Lung (tissue), 12 donors: ENCODE results near the gene C4orf17. TPM values are rescaled to one million over a fixed set of nuclear protein-coding genes. Genes with fewer than 3 reads are reported as not detected.

ENCODE experiments used
- ATAC-seq: fragments of 200-7000 bp; cut with Tn5 transposase; one replicate; pipeline ENCODE4 v1.9.1; 2020; ENCODE audit warnings: moderate number of reproducible peaks; ENCODE audit not compliant: insufficient read depth, low FRiP score
- DNase-seq, 3 donors: peaks; one replicate each; pipeline ENCODE4 v3.0.0-alpha.2; 2013 to 2017
- H3K27ac ChIP-seq, 2 donors: one replicate each; pipeline ENCODE4 v1.5.1; 2013; ENCODE audit warnings: mild to moderate bottlenecking in 2 of 2, moderate library complexity in 2 of 2, control low read depth in 1 of 2, inconsistent platforms in 1 of 2, low read depth in 1 of 2, low read length in 1 of 2
- H3K27me3 ChIP-seq, 3 donors: one replicate each; pipeline ENCODE4 v1.5.1; 2013; ENCODE audit warnings: low read length in 2 of 3; ENCODE audit not compliant: control insufficient read depth in 3 of 3, insufficient read depth in 3 of 3
- H3K36me3 ChIP-seq, 4 donors: one replicate each; pipeline ENCODE4 v1.5.1; 2013; ENCODE audit warnings: low read length in 4 of 4, mild to moderate bottlenecking in 1 of 4, moderate library complexity in 1 of 4; ENCODE audit not compliant: control insufficient read depth in 4 of 4, insufficient read depth in 4 of 4
- H3K4me1 ChIP-seq, 5 donors: one replicate each; pipeline ENCODE4 v1.5.1; 2013; ENCODE audit warnings: low read length in 5 of 5, mild to moderate bottlenecking in 2 of 5, moderate library complexity in 1 of 5; ENCODE audit not compliant: control insufficient read depth in 5 of 5, insufficient read depth in 5 of 5
- H3K4me3 ChIP-seq: one replicate; pipeline ENCODE4 v1.5.1; 2013; ENCODE audit warnings: mild to moderate bottlenecking, control low read depth, moderate library complexity
- H3K9ac ChIP-seq, 2 donors: one replicate each; pipeline ENCODE4 v1.5.1; 2013; ENCODE audit warnings: low read length in 2 of 2, control low read depth in 1 of 2; ENCODE audit not compliant: insufficient read depth in 1 of 2
- H3K9me3 ChIP-seq, 4 donors: one replicate each; pipeline ENCODE4 v1.5.1; 2013; ENCODE audit warnings: low read length in 3 of 4, mild to moderate bottlenecking in 1 of 4, moderate library complexity in 1 of 4; ENCODE audit not compliant: control insufficient read depth in 4 of 4, insufficient read depth in 3 of 4
- WGBS, 2 donors: extraction: QIAGEN DNeasy Blood & Tissue Kit; methylation state at CpG; one replicate each; pipeline ENCODE4 v1.1.7; 2013; 5-methylcytosine and 5-hydroxymethylcytosine counted together
- polyA plus RNA-seq, 2 donors: library from polyadenylated mRNA; stranded (reverse); fragments of 200-250 nt; gene quantifications; one replicate each; pipeline ENCODE4 v1.2.1, GENCODE V29; 2013
- total RNA-seq, 2 donors: library from RNA; depleted of rRNA in 1 of 2; stranded (reverse); fragments of >200 nt in 1 of 2; gene quantifications; one replicate each; pipeline ENCODE4 v1.2.1, GENCODE V29; 2014 to 2021
- TF ChIP-seq, protein P1 (sequence below): IDR thresholded peaks from 2 replicates; pipeline ENCODE4 v1.5.1; 2012; ENCODE audit warnings: mild to moderate bottlenecking; ENCODE audit errors: control extremely low read depth, extremely low read depth
- donor health status: control.
- donor health status: control.
- donor health status: Bipolar disorder and iron deficiency.
- donor health status: healthy.
- donor health status: DM: yes; HTN: yes; CAD: no.

C4orf17 gene
- total and polyA plus RNA-seq, 4 donors, result not detected

GRCh38 chr4:99586322-99586721 is 75.5 kb downstream of the C4orf17 start:
- H3K4me3 ChIP-seq, result no peak overlapping the region
- no peak overlapping the region for H3K27ac ChIP-seq
- no peaks in the 10 kb centered on the region for H3K36me3 ChIP-seq
- TF ChIP-seq, protein P1, sequence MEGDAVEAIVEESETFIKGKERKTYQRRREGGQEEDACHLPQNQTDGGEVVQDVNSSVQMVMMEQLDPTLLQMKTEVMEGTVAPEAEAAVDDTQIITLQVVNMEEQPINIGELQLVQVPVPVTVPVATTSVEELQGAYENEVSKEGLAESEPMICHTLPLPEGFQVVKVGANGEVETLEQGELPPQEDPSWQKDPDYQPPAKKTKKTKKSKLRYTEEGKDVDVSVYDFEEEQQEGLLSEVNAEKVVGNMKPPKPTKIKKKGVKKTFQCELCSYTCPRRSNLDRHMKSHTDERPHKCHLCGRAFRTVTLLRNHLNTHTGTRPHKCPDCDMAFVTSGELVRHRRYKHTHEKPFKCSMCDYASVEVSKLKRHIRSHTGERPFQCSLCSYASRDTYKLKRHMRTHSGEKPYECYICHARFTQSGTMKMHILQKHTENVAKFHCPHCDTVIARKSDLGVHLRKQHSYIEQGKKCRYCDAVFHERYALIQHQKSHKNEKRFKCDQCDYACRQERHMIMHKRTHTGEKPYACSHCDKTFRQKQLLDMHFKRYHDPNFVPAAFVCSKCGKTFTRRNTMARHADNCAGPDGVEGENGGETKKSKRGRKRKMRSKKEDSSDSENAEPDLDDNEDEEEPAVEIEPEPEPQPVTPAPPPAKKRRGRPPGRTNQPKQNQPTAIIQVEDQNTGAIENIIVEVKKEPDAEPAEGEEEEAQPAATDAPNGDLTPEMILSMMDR, result no peak
- no peak for DNase-seq
- 61 to 69% methylated on average over 2 of the region's 2 CpGs for WGBS, 2 donors
- no peak for ATAC-seq
- no peaks in the 10 kb centered on the region for H3K4me1 ChIP-seq
- H3K27me3 ChIP-seq, result no peaks in the 10 kb centered on the region
- H3K9me3 ChIP-seq, result no peaks in the 10 kb centered on the region
- no peak overlapping the region for H3K9ac ChIP-seq

- H3K4me3 ChIP-seq, result no peak overlapping the region
- TF ChIP-seq, protein P1, result no peak
- H3K9me3 ChIP-seq, result no peaks in the 10 kb centered on the region
- no peak overlapping the region for H3K27ac ChIP-seq
- no peaks in the 10 kb centered on the region for H3K27me3 ChIP-seq
- H3K9ac ChIP-seq, result no peak overlapping the region
- no peaks in the 10 kb centered on the region for H3K4me1 ChIP-seq
- DNase-seq (no peak), ATAC-seq (no peak)
- 33 to 59% methylated on average over 1 of the region's 1 CpG for WGBS, 2 donors
- no peaks in the 10 kb centered on the region for H3K36me3 ChIP-seq
Measured at GRCh38 chr4:99586797-99587196, 76.0 kb downstream of the C4orf17 start.

DNA sequence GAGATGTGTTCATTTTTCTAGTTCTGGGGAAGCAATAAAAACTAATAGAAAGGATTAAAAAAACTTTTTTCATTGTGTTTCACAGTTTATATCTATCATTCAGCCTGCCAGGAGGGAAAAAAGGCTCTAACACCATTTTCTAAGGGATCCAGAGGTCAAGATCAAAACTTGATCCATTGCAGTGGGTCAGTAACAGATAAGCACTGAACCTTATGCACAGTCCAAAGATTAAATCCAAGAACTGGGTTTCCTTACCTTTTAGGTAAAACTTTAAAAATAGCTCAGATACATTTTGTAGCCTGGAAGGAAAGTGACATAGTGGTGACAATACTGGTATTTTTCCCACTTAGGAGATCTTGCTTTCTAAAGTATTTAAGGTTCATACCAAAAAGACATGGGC is 76.5 kb downstream of the C4orf17 start:
- H3K27ac ChIP-seq, result no peak overlapping the region
- H3K27me3 ChIP-seq, result no peaks in the 10 kb centered on the region
- DNase-seq (no peak), ATAC-seq (no peak)
- H3K4me3 ChIP-seq, result no peak overlapping the region
- no peaks in the 10 kb centered on the region for H3K4me1 ChIP-seq
- no peaks in the 10 kb centered on the region for H3K36me3 ChIP-seq
- H3K9me3 ChIP-seq, result no peaks in the 10 kb centered on the region
- no peak overlapping the region for H3K9ac ChIP-seq
- TF ChIP-seq, protein P1, result no peak

- H3K9me3 ChIP-seq, result no peaks in the 10 kb centered on the region
- TF ChIP-seq, protein P1, result no peak
- H3K9ac ChIP-seq, result no peak overlapping the region
- H3K4me1 ChIP-seq, result no peaks in the 10 kb centered on the region
- ATAC-seq, result no peak
- 55 to 79% methylated on average over 1 of the region's 1 CpG for WGBS, 2 donors
- no peak overlapping the region for H3K27ac ChIP-seq
- no peaks in the 10 kb centered on the region for H3K27me3 ChIP-seq
- DNase-seq, result no peak
- no peak overlapping the region for H3K4me3 ChIP-seq
- no peaks in the 10 kb centered on the region for H3K36me3 ChIP-seq
Measured at GRCh38 chr4:99587803-99588202, 77.0 kb downstream of the C4orf17 start.
